ENCODE data around the gene TMEFF2. TPM values are rescaled to one million over a fixed set of nuclear protein-coding genes. Genes with fewer than 3 reads are reported as not detected.

TMEFF2 gene
- total RNA-seq, 2 experiments from 2014 or later, result not detected

GRCh38 chr2:192017844-192018243 is 176.9 kb downstream of the TMEFF2 start:
- Histone ChIP-seq H3K4me3 (ENCODE audit: low read depth, low read length, poor library complexity, severe bottlenecking) (no peak overlapping the region), H4K20me1 (ENCODE audit: insufficient read depth, low read length) (no peaks in the 10 kb centered on the region), H3K79me2 (ENCODE audit: insufficient read depth, low read depth, low read length) (no peaks in the 10 kb centered on the region), H3K4me2 (ENCODE audit: low read length) (no peak overlapping the region), H2AFZ (ENCODE audit: low read length) (no peak overlapping the region), H3K9me3 (ENCODE audit: low read length) (no peaks in the 10 kb centered on the region), H3K36me3 (ENCODE audit: insufficient read depth, low read length) (no peaks in the 10 kb centered on the region), H3K9me2 (ENCODE audit: insufficient read depth, low read length) (no peaks in the 10 kb centered on the region), H3K27ac (ENCODE audit: low read depth, low read length, poor library complexity, severe bottlenecking) (no peak overlapping the region), H3K4me1 (ENCODE audit: insufficient read depth, low read length, poor library complexity, severe bottlenecking) (no peaks in the 10 kb centered on the region)
- BruUV-seq (replicated peaks), result no TSS peak
- TF ChIP-seq EZH2phosphoT487 (IDR thresholded peaks at IDR 0.05; ENCODE audit: borderline replicate concordance, low read depth, low read length), result no peak
- TF ChIP-seq, protein P1, sequence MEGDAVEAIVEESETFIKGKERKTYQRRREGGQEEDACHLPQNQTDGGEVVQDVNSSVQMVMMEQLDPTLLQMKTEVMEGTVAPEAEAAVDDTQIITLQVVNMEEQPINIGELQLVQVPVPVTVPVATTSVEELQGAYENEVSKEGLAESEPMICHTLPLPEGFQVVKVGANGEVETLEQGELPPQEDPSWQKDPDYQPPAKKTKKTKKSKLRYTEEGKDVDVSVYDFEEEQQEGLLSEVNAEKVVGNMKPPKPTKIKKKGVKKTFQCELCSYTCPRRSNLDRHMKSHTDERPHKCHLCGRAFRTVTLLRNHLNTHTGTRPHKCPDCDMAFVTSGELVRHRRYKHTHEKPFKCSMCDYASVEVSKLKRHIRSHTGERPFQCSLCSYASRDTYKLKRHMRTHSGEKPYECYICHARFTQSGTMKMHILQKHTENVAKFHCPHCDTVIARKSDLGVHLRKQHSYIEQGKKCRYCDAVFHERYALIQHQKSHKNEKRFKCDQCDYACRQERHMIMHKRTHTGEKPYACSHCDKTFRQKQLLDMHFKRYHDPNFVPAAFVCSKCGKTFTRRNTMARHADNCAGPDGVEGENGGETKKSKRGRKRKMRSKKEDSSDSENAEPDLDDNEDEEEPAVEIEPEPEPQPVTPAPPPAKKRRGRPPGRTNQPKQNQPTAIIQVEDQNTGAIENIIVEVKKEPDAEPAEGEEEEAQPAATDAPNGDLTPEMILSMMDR (conservative IDR thresholded peaks at IDR 0.05; ENCODE audit: low read length), result no peak
- no peak for DNase-seq (ENCODE audit: low spot score)
- POLR2A ChIA-PET, result no interaction called here
- intact Hi-C loops (cut with micrococcal nuclease; ENCODE audit: unreplicated experiment), result no loop called here
- CTCF ChIA-PET (ENCODE audit: unreplicated experiment), result no interaction called here

DNA sequence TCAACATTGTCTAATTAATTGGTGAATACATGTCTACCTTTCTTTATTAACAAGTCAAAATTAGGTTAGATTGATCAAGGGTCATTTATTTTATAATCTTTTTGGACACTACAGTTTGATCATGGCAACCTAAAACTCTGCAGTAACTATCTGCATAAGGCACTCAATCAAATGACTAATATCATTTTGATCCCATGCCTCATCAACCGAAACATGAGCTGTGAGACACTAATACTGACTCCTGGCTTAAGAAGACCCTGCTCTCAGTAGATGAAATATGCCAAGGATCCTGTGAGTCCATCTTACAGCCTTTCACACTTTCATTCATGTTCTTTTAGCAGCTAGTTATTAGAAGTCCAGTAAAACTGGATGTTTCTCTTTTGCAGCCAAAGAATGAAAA is 178.5 kb downstream of the TMEFF2 start:
- H3K79me2 ChIP-seq (ENCODE audit: insufficient read depth, low read depth, low read length), result no peaks in the 10 kb centered on the region
- no peak overlapping the region for H3K27ac ChIP-seq (ENCODE audit: low read depth, low read length, poor library complexity, severe bottlenecking)
- no peaks in the 10 kb centered on the region for H3K36me3 ChIP-seq (ENCODE audit: insufficient read depth, low read length)
- TF ChIP-seq, protein P1 (conservative IDR thresholded peaks at IDR 0.05; ENCODE audit: low read length), result no peak
- no peak for TF ChIP-seq EZH2phosphoT487 (IDR thresholded peaks at IDR 0.05; ENCODE audit: borderline replicate concordance, low read depth, low read length)
- BruUV-seq (replicated peaks), result no TSS peak
- H3K4me2 ChIP-seq (ENCODE audit: low read length), result no peak overlapping the region
- DNase-seq (ENCODE audit: low spot score), result no peak
- H3K9me2 ChIP-seq (ENCODE audit: insufficient read depth, low read length), result no peaks in the 10 kb centered on the region
- H3K4me3 ChIP-seq (ENCODE audit: low read depth, low read length, poor library complexity, severe bottlenecking), result no peak overlapping the region
- POLR2A ChIA-PET, result interaction anchor here (0.6 kb wide), 1 partner anchor 13 kb away, joined by 3 read pairs; no protein-coding TSS in a partner anchor
- intact Hi-C loops (cut with micrococcal nuclease; ENCODE audit: unreplicated experiment), result no loop called here
- CTCF ChIA-PET (ENCODE audit: unreplicated experiment), result no interaction called here
- H2AFZ ChIP-seq (ENCODE audit: low read length), result no peak overlapping the region
- H3K9me3 ChIP-seq (ENCODE audit: low read length), result no peaks in the 10 kb centered on the region
- H4K20me1 ChIP-seq (ENCODE audit: insufficient read depth, low read length), result no peaks in the 10 kb centered on the region
- H3K4me1 ChIP-seq (ENCODE audit: insufficient read depth, low read length, poor library complexity, severe bottlenecking), result no peaks in the 10 kb centered on the region

DNA sequence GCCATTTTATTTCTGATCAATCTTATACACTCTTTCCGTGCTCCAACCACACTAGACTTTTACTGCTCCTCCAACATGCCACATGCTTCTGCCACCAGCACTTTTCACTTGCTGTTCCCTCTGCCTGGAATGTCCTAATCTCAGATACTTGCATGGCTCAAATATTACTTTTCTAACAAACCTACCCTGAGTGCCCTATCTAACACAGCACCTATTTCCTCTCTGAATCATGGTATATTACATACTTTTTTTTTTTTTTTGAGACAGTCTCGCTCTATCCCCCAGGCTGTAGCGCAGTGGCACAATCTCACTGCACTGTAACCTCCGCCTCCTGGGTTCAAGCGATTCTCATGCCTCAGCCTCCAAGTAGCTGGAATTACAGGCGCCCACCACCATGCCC is 181.5 kb downstream of the TMEFF2 start:
- H3K4me1 ChIP-seq (ENCODE audit: insufficient read depth, low read length, poor library complexity, severe bottlenecking), result no peaks in the 10 kb centered on the region
- no peak overlapping the region for H3K27ac ChIP-seq (ENCODE audit: low read depth, low read length, poor library complexity, severe bottlenecking)
- H3K9me3 ChIP-seq (ENCODE audit: low read length), result no peaks in the 10 kb centered on the region
- no peak overlapping the region for H2AFZ ChIP-seq (ENCODE audit: low read length)
- intact Hi-C loops (cut with micrococcal nuclease; ENCODE audit: unreplicated experiment), result no loop called here
- no peaks in the 10 kb centered on the region for H4K20me1 ChIP-seq (ENCODE audit: insufficient read depth, low read length)
- H3K4me3 ChIP-seq (ENCODE audit: low read depth, low read length, poor library complexity, severe bottlenecking), result no peak overlapping the region
- no peak overlapping the region for H3K4me2 ChIP-seq (ENCODE audit: low read length)
- H3K9me2 ChIP-seq (ENCODE audit: insufficient read depth, low read length), result no peaks in the 10 kb centered on the region
- TF ChIP-seq, protein P1 (conservative IDR thresholded peaks at IDR 0.05; ENCODE audit: low read length), result no peak
- TF ChIP-seq EZH2phosphoT487 (IDR thresholded peaks at IDR 0.05; ENCODE audit: borderline replicate concordance, low read depth, low read length), result no peak
- ChIA-PET POLR2A (no interaction called here), CTCF (ENCODE audit: unreplicated experiment) (no interaction called here)
- BruUV-seq (replicated peaks), result no TSS peak
- no peak for DNase-seq (ENCODE audit: low spot score)
- H3K36me3 ChIP-seq (ENCODE audit: insufficient read depth, low read length), result no peaks in the 10 kb centered on the region
- H3K79me2 ChIP-seq (ENCODE audit: insufficient read depth, low read depth, low read length), result no peaks in the 10 kb centered on the region
